Measurements from ENCODE around the gene RBP3.

RBP3 gene

GRCh38 chr10:47344996-47345870 lies 2.9 kb upstream of the RBP3 start:
- TF ChIP-seq CTCF (IDR thresholded peaks at IDR 0.05): no peak
- Histone ChIP-seq H3K4me3 (no peak overlapping the region), H3K27ac (no peak overlapping the region)
- no peak for DNase-seq (ENCODE audit: low spot score)

DNA sequence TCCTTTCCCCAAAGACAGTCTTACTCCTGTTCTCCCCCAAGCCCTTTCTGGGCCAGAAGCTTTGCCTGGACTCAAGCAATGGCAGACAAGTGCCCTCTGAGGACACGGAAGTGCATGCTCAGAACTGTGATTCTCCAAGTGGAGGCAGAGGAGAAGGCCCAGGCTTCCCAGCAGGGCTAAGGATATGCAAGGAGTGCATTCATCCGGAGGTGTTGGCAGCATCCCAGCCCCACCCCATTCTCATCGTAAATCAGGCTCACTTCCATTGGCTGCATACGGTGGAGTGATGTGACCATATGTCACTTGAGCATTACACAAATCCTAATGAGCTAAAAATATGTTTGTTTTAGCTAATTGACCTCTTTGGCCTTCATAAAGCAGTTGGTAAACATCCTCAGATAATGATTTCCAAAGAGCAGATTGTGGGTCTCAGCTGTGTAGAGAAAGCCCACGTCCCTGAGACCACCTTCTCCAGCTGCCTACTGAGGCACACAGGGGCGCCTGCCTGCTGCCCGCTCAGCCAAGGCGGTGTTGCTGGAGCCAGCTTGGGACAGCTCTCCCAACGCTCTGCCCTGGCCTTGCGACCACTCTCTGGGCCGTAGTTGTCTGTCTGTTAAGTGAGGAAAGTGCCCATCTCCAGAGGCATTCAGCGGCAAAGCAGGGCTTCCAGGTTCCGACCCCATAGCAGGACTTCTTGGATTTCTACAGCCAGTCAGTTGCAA lies 1.4 kb upstream of the RBP3 start:
- Histone ChIP-seq H3K27ac (no peak overlapping the region), H3K4me3 (no peak overlapping the region)
- DNase-seq (ENCODE audit: low spot score): no peak
- TF ChIP-seq CTCF (IDR thresholded peaks at IDR 0.05): no peak

- no peak for DNase-seq (ENCODE audit: low spot score)
- Histone ChIP-seq H3K27ac (no peak overlapping the region), H3K4me3 (no peak overlapping the region)
- no peak for TF ChIP-seq CTCF (IDR thresholded peaks at IDR 0.05)
Measured at GRCh38 chr10:47347303-47347675, 874 bp upstream of the RBP3 start.

- no peak overlapping the region for H3K27ac ChIP-seq
- DNase-seq (ENCODE audit: low spot score): no peak
- H3K4me3 ChIP-seq: no peak overlapping the region
- TF ChIP-seq CTCF (IDR thresholded peaks at IDR 0.05): no peak
Measured at GRCh38 chr10:47348661-47349470, 703 bp downstream of the RBP3 start.

GRCh38 chr10:47349516-47349915 lies 1.4 kb downstream of the RBP3 start:
- H3K4me3 ChIP-seq: no peak overlapping the region
- DNase-seq (ENCODE audit: low spot score): no peak
- H3K27ac ChIP-seq: no peak overlapping the region
- no peak for TF ChIP-seq CTCF (IDR thresholded peaks at IDR 0.05)

DNA sequence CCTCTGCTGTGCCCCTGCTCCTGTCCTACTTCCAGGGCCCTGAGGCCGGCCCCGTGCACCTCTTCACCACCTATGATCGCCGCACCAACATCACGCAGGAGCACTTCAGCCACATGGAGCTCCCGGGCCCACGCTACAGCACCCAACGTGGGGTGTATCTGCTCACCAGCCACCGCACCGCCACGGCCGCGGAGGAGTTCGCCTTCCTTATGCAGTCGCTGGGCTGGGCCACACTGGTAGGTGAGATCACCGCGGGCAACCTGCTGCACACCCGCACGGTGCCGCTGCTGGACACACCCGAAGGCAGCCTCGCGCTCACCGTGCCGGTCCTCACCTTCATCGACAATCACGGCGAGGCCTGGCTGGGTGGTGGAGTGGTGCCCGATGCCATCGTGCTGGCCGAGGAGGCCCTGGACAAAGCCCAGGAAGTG lies 1.8 kb downstream of the RBP3 start:
- no peak for TF ChIP-seq CTCF (IDR thresholded peaks at IDR 0.05)
- no peak for DNase-seq (ENCODE audit: low spot score)
- no peak overlapping the region for H3K4me3 ChIP-seq
- H3K27ac ChIP-seq: no peak overlapping the region
